Spleen (tissue), 11 donors: ENCODE results near the gene TRMT61B. TPM values are rescaled to one million over a fixed set of nuclear protein-coding genes. Genes with fewer than 3 reads are reported as not detected.

Source experiments
- DNase-seq: peaks from one replicate; pipeline ENCODE4 v3.0.0-alpha.2; 2020
- H3K27ac ChIP-seq, 8 donors: fragments of 200-600 bp; sonication (generic) in 7 of 8; 1 replicate in 4 of 8; 2 replicates in 4 of 8; pipeline versions ENCODE4 v1.5.0 to v1.8.0; 2016 to 2021; ENCODE audit warnings: inconsistent platforms in 4 of 8, mild to moderate bottlenecking in 4 of 8, moderate library complexity in 1 of 8
- H3K27me3 ChIP-seq, 7 donors: fragments of 200-600 bp; sonication (generic) in 6 of 7; replicated peaks in 1 of 7; 1 replicate in 4 of 7; 2 replicates in 3 of 7; pipeline versions ENCODE4 v1.5.0 to v1.8.0; 2016 to 2021; ENCODE audit warnings: inconsistent platforms in 3 of 7, mild to moderate bottlenecking in 1 of 7
- H3K36me3 ChIP-seq, 6 donors: fragments of 200-600 bp; sonication (generic) in 5 of 6; 1 replicate in 4 of 6; 2 replicates in 2 of 6; pipeline versions ENCODE4 v1.5.0 to v1.8.0; 2016 to 2021; ENCODE audit warnings: inconsistent platforms in 2 of 6
- H3K4me1 ChIP-seq, 6 donors: fragments of 200-600 bp; sonication (generic) in 5 of 6; 1 replicate in 3 of 6; 2 replicates in 3 of 6; pipeline versions ENCODE4 v1.5.0 to v1.8.0; 2016 to 2021; ENCODE audit warnings: inconsistent platforms in 3 of 6
- H3K4me3 ChIP-seq, 8 donors: fragments of 200-600 bp; sonication (generic) in 7 of 8; 1 replicate in 4 of 8; 2 replicates in 4 of 8; pipeline versions ENCODE4 v1.5.0 to v1.8.0; 2016 to 2021; ENCODE audit warnings: inconsistent platforms in 4 of 8, mild to moderate bottlenecking in 4 of 8, moderate library complexity in 2 of 8
- H3K9me3 ChIP-seq, 8 donors: fragments of 200-600 bp; sonication (generic) in 7 of 8; 1 replicate in 4 of 8; 2 replicates in 4 of 8; pipeline versions ENCODE4 v1.5.0 to v1.8.0; 2016 to 2021; ENCODE audit warnings: inconsistent platforms in 4 of 8
- POLR2A ChIP-seq, 3 donors: fragments of 450-650 bp; IDR thresholded peaks; one replicate each; pipeline ENCODE4 v1.5.1; 2017; ENCODE audit warnings: antibody characterized with exemption in 3 of 3, mild to moderate bottlenecking in 1 of 3
- POLR2AphosphoS5 ChIP-seq, 3 donors: sonication (generic); formaldehyde crosslinking; IDR thresholded peaks; one replicate each; pipeline ENCODE4 v1.5.1; 2017; ENCODE audit warnings: antibody characterized with exemption in 3 of 3
- WGBS, 5 donors: extraction: QIAGEN DNeasy Blood & Tissue Kit in 3 of 5; methylation state at CpG; one replicate each; pipeline versions ENCODE4 v1.1.5 to v1.1.7; 2013 to 2018; 5-methylcytosine and 5-hydroxymethylcytosine counted together
- intact Hi-C: fragments of 100-400 bp; cut with DNase I; formaldehyde crosslinking; loops from one replicate; pipeline ENCODE4 v1.15.0; 2023; ENCODE audit warnings: low total_unique reads
- polyA plus RNA-seq, 3 donors: library from polyadenylated mRNA; stranded (reverse); fragments of 200-250 nt; gene quantifications; one replicate each; pipeline ENCODE4 v1.2.1, GENCODE V29; 2013
- total RNA-seq, 7 donors: library from RNA; depleted of rRNA in 3 of 7; stranded (reverse); fragments of >200 nt in 3 of 7; fragmentation: NEBNext Ultra II Directional in 4 of 7; extraction: Animal tissue kit (Norgen Biotek cat#: 25700) in 4 of 7; gene quantifications; one replicate each; pipeline versions ENCODE4 v1.1.0 to v1.2.1, GENCODE V29; 2016 to 2021
- TF ChIP-seq, protein P1 (sequence below), 11 experiments: fragments of 200-600 bp in 7 of 11; fragments of 450-650 bp in 4 of 11; sonication (generic) in 4 of 11; IDR thresholded peaks in 8 of 11; conservative IDR thresholded peaks in 3 of 11; 1 replicate in 7 of 11; 2 replicates in 4 of 11; pipeline versions ENCODE4 v1.4.0 to v1.8.0; 2016 to 2021; ENCODE audit warnings: antibody characterized with exemption in 11 of 11, inconsistent platforms in 4 of 11, mild to moderate bottlenecking in 1 of 11
- donor health status: healthy with polysubstance abuse.
- donor health status: DM: no; HTN: no; CAD: no; lungs with moderate emphysema.
- donor health status: DM: no; HTN: no; CAD: no.
- donor health status: Bipolar disorder and iron deficiency.
- donor health status: healthy.
- donor health status: DM: no; HTN: no; CAD: no.
- donor health status: DM: yes; HTN: yes; CAD: no.

The TRMT61B gene
- total and polyA plus RNA-seq, 10 donors = 12.3 to 30.2 (median 15.7) TPM

DNA sequence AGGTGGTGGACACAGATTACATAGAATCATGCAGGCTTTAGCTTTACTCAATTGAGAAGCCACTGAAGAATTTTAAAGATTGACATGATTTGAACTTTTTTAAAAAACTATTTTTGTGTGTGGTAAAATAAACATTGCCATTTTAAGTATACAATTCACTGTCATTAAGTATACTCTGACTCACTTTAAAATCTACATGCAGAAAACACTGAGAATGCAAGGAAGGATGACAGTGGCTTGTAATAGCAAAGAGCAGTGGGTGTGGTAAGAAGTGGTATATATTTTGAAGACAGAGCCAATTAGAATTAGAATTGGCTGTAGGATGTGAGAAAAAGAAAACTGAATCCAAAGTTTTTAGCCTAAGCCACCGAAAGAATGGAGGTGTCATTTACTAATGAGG, 14.9 kb downstream of the TRMT61B start:
- no peaks in the 10 kb centered on the region for H3K27me3 ChIP-seq
- intact Hi-C loops = no loop called here
- H3K27ac ChIP-seq = no peak overlapping the region
- no peak for DNase-seq
- 95 to 100% (median 98%) methylated on average over 1 of the region's 1 CpG for WGBS, 5 donors
- peaks cover 0 to 69% (median 17%) of the 10 kb centered on the region in 6 donors for H3K36me3 ChIP-seq
- H3K4me1 ChIP-seq = no peaks in the 10 kb centered on the region
- no peaks in the 10 kb centered on the region for H3K9me3 ChIP-seq
- no peak overlapping the region for H3K4me3 ChIP-seq
- no peak for TF ChIP-seq POLR2A (IDR thresholded peaks at IDR 0.05)
- TF ChIP-seq POLR2AphosphoS5 (IDR thresholded peaks at IDR 0.05) = no peak
- TF ChIP-seq, protein P1, sequence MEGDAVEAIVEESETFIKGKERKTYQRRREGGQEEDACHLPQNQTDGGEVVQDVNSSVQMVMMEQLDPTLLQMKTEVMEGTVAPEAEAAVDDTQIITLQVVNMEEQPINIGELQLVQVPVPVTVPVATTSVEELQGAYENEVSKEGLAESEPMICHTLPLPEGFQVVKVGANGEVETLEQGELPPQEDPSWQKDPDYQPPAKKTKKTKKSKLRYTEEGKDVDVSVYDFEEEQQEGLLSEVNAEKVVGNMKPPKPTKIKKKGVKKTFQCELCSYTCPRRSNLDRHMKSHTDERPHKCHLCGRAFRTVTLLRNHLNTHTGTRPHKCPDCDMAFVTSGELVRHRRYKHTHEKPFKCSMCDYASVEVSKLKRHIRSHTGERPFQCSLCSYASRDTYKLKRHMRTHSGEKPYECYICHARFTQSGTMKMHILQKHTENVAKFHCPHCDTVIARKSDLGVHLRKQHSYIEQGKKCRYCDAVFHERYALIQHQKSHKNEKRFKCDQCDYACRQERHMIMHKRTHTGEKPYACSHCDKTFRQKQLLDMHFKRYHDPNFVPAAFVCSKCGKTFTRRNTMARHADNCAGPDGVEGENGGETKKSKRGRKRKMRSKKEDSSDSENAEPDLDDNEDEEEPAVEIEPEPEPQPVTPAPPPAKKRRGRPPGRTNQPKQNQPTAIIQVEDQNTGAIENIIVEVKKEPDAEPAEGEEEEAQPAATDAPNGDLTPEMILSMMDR (IDR thresholded peaks at IDR 0.05 in 8 of 11, conservative IDR thresholded peaks at IDR 0.05 in 3 of 11) = no peak

DNA sequence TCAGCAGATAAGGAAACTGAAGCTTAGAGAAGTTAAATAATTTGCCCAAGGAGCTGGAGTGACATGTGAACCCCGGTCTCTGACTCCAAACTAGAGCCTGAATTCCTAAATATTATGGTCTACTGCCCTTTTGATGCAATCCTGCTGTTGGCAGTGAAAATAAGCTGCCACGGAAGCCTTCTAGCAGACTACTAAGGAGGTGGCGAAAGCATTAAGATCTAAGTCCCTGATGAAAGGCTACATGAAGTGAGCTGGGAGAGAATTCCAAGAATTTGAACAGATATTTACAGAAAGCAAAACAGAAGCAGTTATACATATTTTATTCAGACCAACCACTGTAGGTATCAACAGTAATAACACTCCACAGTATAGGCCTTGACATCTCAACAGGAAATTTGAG, 28.1 kb downstream of the TRMT61B start:
- 61 to 65% (median 64%) methylated on average over 3 of the region's 3 CpGs for WGBS, 5 donors
- H3K27me3 ChIP-seq = no peaks in the 10 kb centered on the region
- no peak overlapping the region for H3K27ac ChIP-seq
- intact Hi-C loops = no loop called here
- no peaks in the 10 kb centered on the region for H3K4me1 ChIP-seq
- no peak for DNase-seq
- H3K9me3 ChIP-seq = no peaks in the 10 kb centered on the region
- peaks cover 0 to 17% (median 1%) of the 10 kb centered on the region in 6 donors for H3K36me3 ChIP-seq
- no peak overlapping the region for H3K4me3 ChIP-seq
- TF ChIP-seq, protein P1 (IDR thresholded peaks at IDR 0.05 in 8 of 11, conservative IDR thresholded peaks at IDR 0.05 in 3 of 11) = no peak
- TF ChIP-seq POLR2A (IDR thresholded peaks at IDR 0.05) (no peak), POLR2AphosphoS5 (IDR thresholded peaks at IDR 0.05) (no peak)

DNA sequence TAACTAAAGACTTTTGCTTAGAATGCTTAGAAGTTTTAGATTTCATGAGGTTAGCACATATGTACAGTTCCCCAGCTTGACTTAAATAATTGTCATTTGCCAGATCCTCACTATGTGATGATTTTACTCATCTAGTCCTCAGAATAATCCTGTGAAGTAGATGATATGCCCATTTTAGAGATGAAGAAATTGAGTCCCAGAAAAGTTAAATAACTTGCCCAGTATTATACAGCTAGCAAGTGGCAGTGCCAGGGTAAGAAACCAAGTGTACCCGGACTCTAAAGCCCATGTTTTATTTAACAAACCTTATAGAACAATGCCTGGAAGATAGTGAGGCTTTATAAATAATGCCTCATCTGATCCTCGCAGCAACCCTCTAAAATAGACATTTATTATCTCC, 31.1 kb downstream of the TRMT61B start:
- Histone ChIP-seq H3K4me3 (no peak overlapping the region), H3K4me1 (no peaks in the 10 kb centered on the region), H3K27me3 (no peaks in the 10 kb centered on the region), H3K9me3 (no peaks in the 10 kb centered on the region), H3K36me3 (no peaks in the 10 kb centered on the region), H3K27ac (no peak overlapping the region)
- TF ChIP-seq, protein P1 (IDR thresholded peaks at IDR 0.05 in 8 of 11, conservative IDR thresholded peaks at IDR 0.05 in 3 of 11) = no peak
- TF ChIP-seq POLR2AphosphoS5 (IDR thresholded peaks at IDR 0.05) (no peak), POLR2A (IDR thresholded peaks at IDR 0.05) (no peak)
- intact Hi-C loops = no loop called here
- no peak for DNase-seq
- 93 to 100% (median 98%) methylated on average over 2 of the region's 2 CpGs for WGBS, 5 donors

DNA sequence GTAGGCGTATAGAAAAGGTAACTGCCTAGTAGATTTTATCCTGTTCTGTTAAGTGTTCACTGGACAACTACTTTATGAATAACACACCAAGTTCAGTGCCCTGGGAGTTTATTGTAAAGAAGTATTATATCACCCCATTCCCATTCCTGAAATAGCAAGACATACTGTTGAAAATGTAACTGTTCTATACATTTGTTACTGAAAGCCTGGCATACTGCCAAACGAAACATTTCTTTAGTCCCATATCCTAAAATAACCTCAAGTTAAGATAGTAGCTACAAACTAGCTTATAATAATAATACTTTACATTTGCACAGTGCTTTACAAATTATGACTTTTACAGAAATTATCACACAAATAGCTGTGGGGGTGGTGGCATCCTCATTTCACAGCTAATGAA, 34.3 kb downstream of the TRMT61B start:
- intact Hi-C loops = no loop called here
- WGBS, 5 donors = 82 to 91% (median 82%) methylated on average over 2 of the region's 2 CpGs
- H3K27ac ChIP-seq = no peak overlapping the region

More for the DNA sequence above, 34.3 kb downstream of the TRMT61B start:
- DNase-seq = no peak
- Histone ChIP-seq H3K4me3 (no peak overlapping the region), H3K27me3 (no peaks in the 10 kb centered on the region), H3K9me3 (no peaks in the 10 kb centered on the region), H3K4me1 (no peaks in the 10 kb centered on the region), H3K36me3 (no peaks in the 10 kb centered on the region)
- no peak for TF ChIP-seq POLR2A (IDR thresholded peaks at IDR 0.05)
- no peak for TF ChIP-seq POLR2AphosphoS5 (IDR thresholded peaks at IDR 0.05)
- TF ChIP-seq, protein P1 (IDR thresholded peaks at IDR 0.05 in 8 of 11, conservative IDR thresholded peaks at IDR 0.05 in 3 of 11) = no peak
